ENCODE data around the gene PCNX1. TPM values are rescaled to one million over a fixed set of nuclear protein-coding genes. Genes with fewer than 3 reads are reported as not detected.

Gene PCNX1
- polyA plus RNA-seq, 1 experiment: 33.2 TPM

DNA sequence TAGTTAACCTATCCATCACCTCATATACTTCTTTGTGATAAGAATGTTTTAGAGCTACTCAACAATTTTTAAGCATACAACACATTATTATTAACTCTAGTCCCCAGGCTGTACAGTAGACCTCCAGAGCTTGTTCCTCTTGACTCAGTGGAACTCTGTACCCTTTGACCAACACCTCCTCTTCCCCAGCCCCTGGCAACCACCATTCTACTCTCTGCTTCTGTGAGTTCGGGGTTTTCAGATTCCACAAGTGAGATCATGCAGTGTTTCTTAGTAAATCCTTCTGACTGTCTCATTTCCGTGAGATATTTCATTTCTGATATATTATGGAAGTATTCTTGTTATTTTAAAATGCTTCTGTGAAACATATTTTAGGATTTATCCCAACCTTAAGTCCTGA, 200.7 kb downstream of the PCNX1 start:
- no peak overlapping the region for H3K4me3 ChIP-seq (ENCODE audit: low read depth, low read length)
- ChIA-PET CTCF (interaction anchor here (0.8 to 1.8 kb wide), 4 partner anchors 12 to 747 kb away, joined by 3 to 4 read pairs (median 4); no protein-coding TSS in a partner anchor), POLR2A (no interaction called here)
- H3K36me3 ChIP-seq (ENCODE audit: control insufficient read depth, insufficient read depth, low read length): peaks cover 13% of the 10 kb centered on the region
- H3K27me3 ChIP-seq (ENCODE audit: control insufficient read depth, insufficient read depth, low read length): no peaks in the 10 kb centered on the region
- TF ChIP-seq, protein P1, sequence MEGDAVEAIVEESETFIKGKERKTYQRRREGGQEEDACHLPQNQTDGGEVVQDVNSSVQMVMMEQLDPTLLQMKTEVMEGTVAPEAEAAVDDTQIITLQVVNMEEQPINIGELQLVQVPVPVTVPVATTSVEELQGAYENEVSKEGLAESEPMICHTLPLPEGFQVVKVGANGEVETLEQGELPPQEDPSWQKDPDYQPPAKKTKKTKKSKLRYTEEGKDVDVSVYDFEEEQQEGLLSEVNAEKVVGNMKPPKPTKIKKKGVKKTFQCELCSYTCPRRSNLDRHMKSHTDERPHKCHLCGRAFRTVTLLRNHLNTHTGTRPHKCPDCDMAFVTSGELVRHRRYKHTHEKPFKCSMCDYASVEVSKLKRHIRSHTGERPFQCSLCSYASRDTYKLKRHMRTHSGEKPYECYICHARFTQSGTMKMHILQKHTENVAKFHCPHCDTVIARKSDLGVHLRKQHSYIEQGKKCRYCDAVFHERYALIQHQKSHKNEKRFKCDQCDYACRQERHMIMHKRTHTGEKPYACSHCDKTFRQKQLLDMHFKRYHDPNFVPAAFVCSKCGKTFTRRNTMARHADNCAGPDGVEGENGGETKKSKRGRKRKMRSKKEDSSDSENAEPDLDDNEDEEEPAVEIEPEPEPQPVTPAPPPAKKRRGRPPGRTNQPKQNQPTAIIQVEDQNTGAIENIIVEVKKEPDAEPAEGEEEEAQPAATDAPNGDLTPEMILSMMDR (IDR thresholded peaks at IDR 0.05; ENCODE audit: insufficient read depth, low read depth, low read length): no peak
- DNase-seq (ENCODE audit: low read depth): no peak

DNA sequence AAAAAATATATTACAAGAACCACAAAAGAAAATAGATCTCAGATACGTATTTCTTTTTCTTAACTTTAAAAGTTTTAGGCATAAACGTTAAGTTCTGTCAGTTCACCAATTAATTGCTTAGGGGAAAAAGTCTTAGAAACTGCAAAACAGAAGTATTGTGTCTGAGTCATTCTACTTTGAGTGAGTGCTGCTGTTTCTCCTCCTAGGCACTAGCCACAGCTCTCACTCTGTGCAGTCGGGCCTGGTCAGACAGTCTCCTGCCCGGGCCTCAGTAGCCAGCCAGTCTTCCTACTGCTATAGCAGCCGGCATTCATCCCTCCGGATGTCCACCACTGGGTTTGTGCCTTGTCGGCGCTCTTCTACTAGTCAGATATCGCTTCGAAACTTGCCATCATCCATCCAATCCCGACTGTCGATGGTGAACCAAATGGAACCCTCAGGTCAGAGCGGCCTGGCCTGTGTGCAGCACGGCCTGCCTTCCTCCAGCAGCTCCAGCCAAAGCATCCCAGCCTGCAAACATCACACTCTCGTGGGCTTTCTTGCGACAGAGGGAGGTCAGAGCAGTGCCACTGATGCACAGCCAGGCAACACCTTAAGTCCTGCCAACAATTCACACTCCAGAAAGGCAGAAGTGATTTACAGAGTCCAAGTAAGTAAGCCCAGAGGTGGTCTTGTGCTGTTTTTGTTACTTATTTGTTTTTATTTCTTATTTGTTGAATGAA, 201.3 kb downstream of the PCNX1 start:
- TF ChIP-seq, protein P1 (IDR thresholded peaks at IDR 0.05; ENCODE audit: insufficient read depth, low read depth, low read length): no peak
- H3K36me3 ChIP-seq (ENCODE audit: control insufficient read depth, insufficient read depth, low read length): peaks cover 10% of the 10 kb centered on the region
- H3K27me3 ChIP-seq (ENCODE audit: control insufficient read depth, insufficient read depth, low read length): no peaks in the 10 kb centered on the region
- ChIA-PET POLR2A (interaction anchor here (0.5 kb wide), 1 partner anchor 127 kb away, joined by 3 read pairs; no protein-coding TSS in a partner anchor), CTCF (interaction anchor here (1.1 to 1.8 kb wide), 3 partner anchors 12 to 747 kb away, joined by 3 to 4 read pairs (median 4); no protein-coding TSS in a partner anchor)
- H3K4me3 ChIP-seq (ENCODE audit: low read depth, low read length): no peak overlapping the region
- no peak for DNase-seq (ENCODE audit: low read depth)

DNA sequence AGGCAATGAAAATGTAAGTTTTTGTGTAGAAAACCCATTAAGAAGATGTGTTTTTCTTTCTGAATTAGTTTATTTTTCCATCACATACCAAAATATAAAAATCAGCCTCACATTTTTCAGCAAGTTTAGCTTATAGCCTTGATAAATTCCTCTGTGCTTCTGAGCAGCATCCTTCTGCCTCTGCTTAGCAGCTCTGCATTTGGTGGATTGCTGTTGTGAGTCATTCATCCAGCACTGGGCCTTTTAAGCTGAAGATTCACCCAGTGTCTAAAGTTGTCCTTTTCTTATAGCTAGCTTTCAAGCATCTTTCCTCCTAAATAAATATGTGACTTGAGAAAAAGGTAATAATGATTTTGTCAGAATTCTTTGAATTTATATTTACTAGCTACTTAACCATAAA, 206.1 kb downstream of the PCNX1 start:
- Histone ChIP-seq H3K27me3 (ENCODE audit: control insufficient read depth, insufficient read depth, low read length) (no peaks in the 10 kb centered on the region), H3K4me3 (ENCODE audit: low read depth, low read length) (no peak overlapping the region), H3K36me3 (ENCODE audit: control insufficient read depth, insufficient read depth, low read length) (peaks cover 8% of the 10 kb centered on the region)
- CTCF ChIA-PET: interaction anchor here (1.0 to 2.1 kb wide), 2 partner anchors 9 to 21 kb away, joined by 5 read pairs; no protein-coding TSS in a partner anchor
- no peak for DNase-seq (ENCODE audit: low read depth)
- TF ChIP-seq, protein P1 (IDR thresholded peaks at IDR 0.05; ENCODE audit: insufficient read depth, low read depth, low read length): no peak
- POLR2A ChIA-PET: no interaction called here

DNA sequence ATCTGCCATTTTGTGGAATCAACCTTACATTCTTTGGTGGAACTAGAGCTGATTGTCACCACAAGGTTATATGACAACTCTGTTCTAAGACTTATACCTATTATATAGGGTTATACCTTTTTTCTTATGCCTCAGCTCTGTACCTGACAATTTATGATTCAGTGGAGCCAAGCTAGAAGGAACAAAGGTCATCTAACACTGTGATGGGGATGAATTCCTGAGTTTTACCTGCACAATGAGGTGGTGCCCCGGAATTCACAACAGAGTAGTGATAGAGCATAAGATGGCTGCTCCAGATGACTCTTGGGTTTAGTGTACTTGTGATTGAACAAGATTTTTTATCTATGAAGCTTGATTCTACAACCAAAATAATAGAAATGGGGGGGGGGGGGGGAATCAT, 207.3 kb downstream of the PCNX1 start:
- POLR2A ChIA-PET: no interaction called here
- CTCF ChIA-PET: interaction anchor here (2.1 to 4.4 kb wide), 2 partner anchors 11 to 20 kb away, joined by 5 to 18 read pairs; no protein-coding TSS in a partner anchor

DNA sequence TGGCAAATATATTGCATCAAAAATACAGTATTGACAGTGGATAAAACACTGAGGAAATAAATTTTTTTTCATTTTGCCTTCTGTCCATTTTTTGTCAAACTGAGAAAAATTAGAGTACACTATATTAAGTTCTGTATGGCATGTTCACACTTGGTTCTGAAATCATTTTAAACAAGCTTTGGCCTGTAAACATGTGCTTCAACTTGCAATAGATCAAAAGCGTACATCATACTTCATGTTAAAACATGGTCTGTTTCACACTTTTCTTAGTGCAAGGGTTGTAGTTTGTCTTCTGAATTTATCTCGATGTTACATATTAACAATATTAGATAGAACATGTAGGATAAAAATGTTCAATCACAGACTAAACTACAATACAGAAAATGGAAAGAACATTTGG, 208.0 kb downstream of the PCNX1 start:
- CTCF ChIA-PET: interaction anchor here (2.1 to 4.4 kb wide), 2 partner anchors 12 to 19 kb away, joined by 5 to 18 read pairs; no protein-coding TSS in a partner anchor

More for the DNA sequence above, 207.3 kb downstream of the PCNX1 start:
- Histone ChIP-seq H3K36me3 (ENCODE audit: control insufficient read depth, insufficient read depth, low read length) (peaks cover 3% of the 10 kb centered on the region), H3K4me3 (ENCODE audit: low read depth, low read length) (no peak overlapping the region), H3K27me3 (ENCODE audit: control insufficient read depth, insufficient read depth, low read length) (no peaks in the 10 kb centered on the region)
- TF ChIP-seq, protein P1 (IDR thresholded peaks at IDR 0.05; ENCODE audit: insufficient read depth, low read depth, low read length): no peak
- DNase-seq (ENCODE audit: low read depth): no peak

More for the DNA sequence above, 208.0 kb downstream of the PCNX1 start:
- Histone ChIP-seq H3K27me3 (ENCODE audit: control insufficient read depth, insufficient read depth, low read length) (no peaks in the 10 kb centered on the region), H3K4me3 (ENCODE audit: low read depth, low read length) (no peak overlapping the region), H3K36me3 (ENCODE audit: control insufficient read depth, insufficient read depth, low read length) (no peaks in the 10 kb centered on the region)
- no peak for DNase-seq (ENCODE audit: low read depth)
- TF ChIP-seq, protein P1 (IDR thresholded peaks at IDR 0.05; ENCODE audit: insufficient read depth, low read depth, low read length): no peak
- POLR2A ChIA-PET: no interaction called here
